AG09309 (cell line): ENCODE results near the gene TBL1X.

Experiments
- DNase-seq: peaks from one replicate; pipeline ENCODE4 v3.0.0-alpha.2; 2010; ENCODE audit warnings: low read depth
- H3K4me3 ChIP-seq: 2 replicates; pipeline ENCODE4 v1.5.1; 2011; ENCODE audit warnings: mild to moderate bottlenecking, low read depth, low read length, moderate library complexity; ENCODE audit not compliant: control insufficient read depth
- TF ChIP-seq, protein P1 (sequence below): IDR thresholded peaks from 2 replicates; pipeline ENCODE4 v1.5.1; 2011; ENCODE audit warnings: mild to moderate bottlenecking, low read depth, low read length, inconsistent platforms; ENCODE audit not compliant: insufficient read depth, control insufficient read depth; ENCODE audit errors: missing control alignments

Gene TBL1X

DNA sequence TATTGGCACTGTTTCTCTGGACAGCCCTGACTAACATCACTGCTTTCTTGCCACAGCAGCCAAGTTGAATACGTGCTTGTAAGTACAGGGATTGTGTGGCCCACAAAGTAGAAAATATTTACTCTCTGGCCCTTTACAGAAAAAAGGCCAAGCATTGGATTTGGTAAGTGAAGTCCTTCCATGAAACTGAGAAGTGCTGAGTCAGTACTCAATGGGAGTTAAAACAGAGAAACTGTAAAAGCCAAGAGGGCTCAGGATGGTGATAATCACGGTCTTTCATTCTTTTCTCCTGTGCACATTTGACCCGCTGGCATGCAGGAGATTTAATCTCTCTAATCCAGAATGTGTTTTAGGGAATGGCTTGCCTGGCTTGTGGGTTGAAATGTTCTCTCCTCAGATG, 46.1 kb downstream of the TBL1X start:
- TF ChIP-seq, protein P1, sequence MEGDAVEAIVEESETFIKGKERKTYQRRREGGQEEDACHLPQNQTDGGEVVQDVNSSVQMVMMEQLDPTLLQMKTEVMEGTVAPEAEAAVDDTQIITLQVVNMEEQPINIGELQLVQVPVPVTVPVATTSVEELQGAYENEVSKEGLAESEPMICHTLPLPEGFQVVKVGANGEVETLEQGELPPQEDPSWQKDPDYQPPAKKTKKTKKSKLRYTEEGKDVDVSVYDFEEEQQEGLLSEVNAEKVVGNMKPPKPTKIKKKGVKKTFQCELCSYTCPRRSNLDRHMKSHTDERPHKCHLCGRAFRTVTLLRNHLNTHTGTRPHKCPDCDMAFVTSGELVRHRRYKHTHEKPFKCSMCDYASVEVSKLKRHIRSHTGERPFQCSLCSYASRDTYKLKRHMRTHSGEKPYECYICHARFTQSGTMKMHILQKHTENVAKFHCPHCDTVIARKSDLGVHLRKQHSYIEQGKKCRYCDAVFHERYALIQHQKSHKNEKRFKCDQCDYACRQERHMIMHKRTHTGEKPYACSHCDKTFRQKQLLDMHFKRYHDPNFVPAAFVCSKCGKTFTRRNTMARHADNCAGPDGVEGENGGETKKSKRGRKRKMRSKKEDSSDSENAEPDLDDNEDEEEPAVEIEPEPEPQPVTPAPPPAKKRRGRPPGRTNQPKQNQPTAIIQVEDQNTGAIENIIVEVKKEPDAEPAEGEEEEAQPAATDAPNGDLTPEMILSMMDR, result no peak
- no peak overlapping the region for H3K4me3 ChIP-seq
- no peak for DNase-seq

DNA sequence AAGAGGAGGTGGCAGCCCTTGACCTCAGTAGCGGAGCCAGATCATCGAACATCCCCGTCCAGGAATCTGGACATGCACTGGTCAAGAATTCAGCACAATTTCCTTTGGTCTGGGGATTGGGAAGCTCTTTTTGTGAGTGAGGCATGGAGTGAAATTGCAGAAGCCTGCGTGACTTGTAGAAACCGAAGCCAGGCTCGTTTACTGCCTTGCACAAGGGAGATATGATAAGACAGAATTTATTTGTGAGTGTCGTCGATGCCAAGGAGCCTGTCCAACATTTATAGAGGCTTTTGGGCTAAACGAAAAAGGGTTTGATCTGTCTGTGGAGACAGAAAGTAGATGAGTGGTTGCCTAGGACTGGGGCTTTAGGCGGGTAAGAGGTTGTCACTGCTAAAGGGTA, 50.6 kb downstream of the TBL1X start:
- H3K4me3 ChIP-seq, result no peak overlapping the region
- no peak for DNase-seq
- TF ChIP-seq, protein P1, result no peak

DNA sequence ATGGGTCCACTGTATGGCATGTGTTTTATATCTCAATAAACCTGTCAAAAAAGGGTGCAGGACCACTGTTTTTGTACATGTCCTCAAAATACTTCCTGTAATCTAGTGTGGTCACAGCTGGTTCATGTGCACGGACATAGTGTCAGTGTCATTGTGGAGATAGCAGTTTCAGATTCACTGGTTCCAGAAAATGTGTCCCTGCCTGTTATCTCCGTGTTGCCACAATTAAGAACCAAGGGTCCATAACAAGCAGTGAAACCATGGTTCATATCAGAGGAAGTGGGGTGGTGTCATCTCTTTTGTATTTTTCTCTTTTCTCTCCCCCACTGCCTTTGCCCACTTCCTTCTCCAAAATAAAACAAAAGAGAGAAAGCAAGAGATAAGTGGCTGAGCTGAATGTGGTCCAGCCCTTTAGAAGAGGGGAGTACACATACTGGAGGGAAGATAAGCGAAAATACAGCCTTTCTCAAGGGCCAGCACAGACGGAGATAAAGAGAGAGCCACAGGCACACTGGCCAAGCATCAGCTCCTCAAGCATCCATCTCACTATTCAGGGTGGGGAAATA, 51.2 kb downstream of the TBL1X start:
- TF ChIP-seq, protein P1, result no peak
- DNase-seq, result no peak
- no peak overlapping the region for H3K4me3 ChIP-seq

DNA sequence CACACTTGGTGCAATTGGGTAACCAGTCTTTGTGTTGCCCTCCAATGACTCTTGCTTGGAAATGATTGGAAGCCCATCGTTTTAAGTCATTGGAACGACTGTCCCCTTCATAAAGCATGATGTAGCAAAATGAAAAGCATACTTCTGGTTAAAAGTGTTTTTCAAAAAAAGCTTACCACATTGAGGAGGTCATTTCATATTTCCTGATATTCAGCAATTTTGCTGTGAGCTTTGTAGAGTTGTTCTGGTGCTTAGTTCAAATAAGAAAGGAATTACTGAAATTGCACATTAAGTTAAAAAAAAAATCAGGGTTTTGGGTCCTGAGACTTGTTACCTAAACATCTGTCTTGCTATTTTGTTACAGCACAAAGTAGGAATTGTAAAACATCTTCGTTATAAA, 51.8 kb downstream of the TBL1X start:
- DNase-seq, result no peak
- TF ChIP-seq, protein P1, result no peak
- H3K4me3 ChIP-seq, result no peak overlapping the region

DNA sequence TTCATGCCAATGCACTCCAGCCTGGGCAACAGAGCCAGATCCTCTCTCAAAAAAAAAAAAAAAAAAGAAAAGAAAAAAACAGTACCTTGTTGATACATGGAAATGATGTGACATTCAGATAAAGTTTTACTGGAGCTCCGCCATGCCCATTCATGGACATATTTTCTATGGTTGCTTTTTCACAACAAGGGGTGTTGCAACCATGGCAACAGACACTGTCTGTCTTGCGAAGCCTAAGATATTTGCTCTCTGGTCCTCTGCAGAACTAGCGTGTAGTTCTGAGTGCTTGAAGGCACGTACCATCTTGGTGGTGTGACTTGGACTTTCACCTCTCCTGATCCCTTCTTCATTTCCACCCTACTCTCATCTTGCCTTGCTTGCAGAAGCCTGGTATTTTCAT, 53.2 kb downstream of the TBL1X start:
- TF ChIP-seq, protein P1, result no peak
- H3K4me3 ChIP-seq, result no peak overlapping the region
- DNase-seq, result no peak

DNA sequence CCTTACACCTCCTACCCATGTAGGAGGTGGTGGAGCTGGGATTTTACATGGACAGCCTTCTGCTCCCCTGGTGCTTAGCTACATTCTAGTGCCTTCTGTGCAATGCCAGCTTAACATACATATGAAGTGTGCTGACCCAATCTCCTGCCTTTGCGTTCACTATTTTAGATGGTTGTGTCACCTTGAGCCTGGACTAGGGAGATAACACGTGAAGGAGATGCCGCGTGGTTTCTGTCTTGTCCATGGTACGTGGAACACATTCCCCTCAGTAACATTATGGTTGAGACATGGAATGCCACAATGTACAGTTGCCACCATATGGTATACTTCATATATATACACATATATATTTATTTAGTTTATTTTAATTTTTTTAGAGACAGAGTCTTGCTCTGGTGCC, 54.0 kb downstream of the TBL1X start:
- H3K4me3 ChIP-seq, result no peak overlapping the region
- TF ChIP-seq, protein P1, result no peak
- DNase-seq, result no peak
